ENCODE data around the gene VPS37D. TPM values are rescaled to one million over a fixed set of nuclear protein-coding genes. Genes with fewer than 3 reads are reported as not detected.
"Not testable (repeated sequence)": the region's sequence is repeated elsewhere in the genome, so short reads cannot be mapped to it uniquely, and the experiment has no call there.

Gene VPS37D
- total RNA-seq, 4 donors from 2014 or later: 3.9 to 5.6 (median 4.7) TPM

DNA sequence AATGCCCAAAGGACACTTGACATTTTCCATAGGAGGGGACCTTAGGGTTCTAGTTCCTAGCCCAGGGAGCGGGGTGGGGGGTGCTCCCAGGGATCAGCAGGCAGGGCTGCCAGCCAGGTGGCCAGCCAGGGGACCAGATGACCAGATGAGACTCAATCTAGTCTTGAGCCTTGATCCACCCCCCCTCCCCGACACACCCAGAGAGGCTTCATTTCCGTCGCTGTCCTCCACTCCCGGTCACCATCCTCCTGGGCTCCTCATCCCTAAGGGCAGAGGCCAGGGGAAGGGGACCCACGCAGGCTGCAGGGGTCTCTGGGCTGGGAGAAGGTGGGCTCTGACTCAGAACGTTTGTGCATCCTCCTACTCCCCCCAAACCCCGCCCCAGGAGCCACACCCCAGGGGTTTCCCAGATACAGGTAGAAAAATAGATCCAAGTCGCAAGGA is 50.8 kb downstream of the VPS37D start:
- Histone ChIP-seq H3K27ac (no peak overlapping the region), H3K4me3 (replicated peaks in 1 of 3) (peak overlapping the region in 1 of 3 donors; percentile 89), H3K27me3 (no peaks in the 10 kb centered on the region), H3K36me3 (no peaks in the 10 kb centered on the region), H3K9me3 (no peaks in the 10 kb centered on the region), H3K4me1 (peaks cover 12 to 29% of the 10 kb centered on the region in 2 donors)
- DNase-seq: no peak
- 50 to 59% methylated on average over 7 to 9 of the region's 9 CpGs for WGBS, 2 donors
- TF ChIP-seq, protein P1, sequence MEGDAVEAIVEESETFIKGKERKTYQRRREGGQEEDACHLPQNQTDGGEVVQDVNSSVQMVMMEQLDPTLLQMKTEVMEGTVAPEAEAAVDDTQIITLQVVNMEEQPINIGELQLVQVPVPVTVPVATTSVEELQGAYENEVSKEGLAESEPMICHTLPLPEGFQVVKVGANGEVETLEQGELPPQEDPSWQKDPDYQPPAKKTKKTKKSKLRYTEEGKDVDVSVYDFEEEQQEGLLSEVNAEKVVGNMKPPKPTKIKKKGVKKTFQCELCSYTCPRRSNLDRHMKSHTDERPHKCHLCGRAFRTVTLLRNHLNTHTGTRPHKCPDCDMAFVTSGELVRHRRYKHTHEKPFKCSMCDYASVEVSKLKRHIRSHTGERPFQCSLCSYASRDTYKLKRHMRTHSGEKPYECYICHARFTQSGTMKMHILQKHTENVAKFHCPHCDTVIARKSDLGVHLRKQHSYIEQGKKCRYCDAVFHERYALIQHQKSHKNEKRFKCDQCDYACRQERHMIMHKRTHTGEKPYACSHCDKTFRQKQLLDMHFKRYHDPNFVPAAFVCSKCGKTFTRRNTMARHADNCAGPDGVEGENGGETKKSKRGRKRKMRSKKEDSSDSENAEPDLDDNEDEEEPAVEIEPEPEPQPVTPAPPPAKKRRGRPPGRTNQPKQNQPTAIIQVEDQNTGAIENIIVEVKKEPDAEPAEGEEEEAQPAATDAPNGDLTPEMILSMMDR (IDR thresholded peaks at IDR 0.05): no peak
- TF ChIP-seq POLR2A (IDR thresholded peaks at IDR 0.05): no peak
- intact Hi-C loops (cut with DNase I): no loop called here

DNA sequence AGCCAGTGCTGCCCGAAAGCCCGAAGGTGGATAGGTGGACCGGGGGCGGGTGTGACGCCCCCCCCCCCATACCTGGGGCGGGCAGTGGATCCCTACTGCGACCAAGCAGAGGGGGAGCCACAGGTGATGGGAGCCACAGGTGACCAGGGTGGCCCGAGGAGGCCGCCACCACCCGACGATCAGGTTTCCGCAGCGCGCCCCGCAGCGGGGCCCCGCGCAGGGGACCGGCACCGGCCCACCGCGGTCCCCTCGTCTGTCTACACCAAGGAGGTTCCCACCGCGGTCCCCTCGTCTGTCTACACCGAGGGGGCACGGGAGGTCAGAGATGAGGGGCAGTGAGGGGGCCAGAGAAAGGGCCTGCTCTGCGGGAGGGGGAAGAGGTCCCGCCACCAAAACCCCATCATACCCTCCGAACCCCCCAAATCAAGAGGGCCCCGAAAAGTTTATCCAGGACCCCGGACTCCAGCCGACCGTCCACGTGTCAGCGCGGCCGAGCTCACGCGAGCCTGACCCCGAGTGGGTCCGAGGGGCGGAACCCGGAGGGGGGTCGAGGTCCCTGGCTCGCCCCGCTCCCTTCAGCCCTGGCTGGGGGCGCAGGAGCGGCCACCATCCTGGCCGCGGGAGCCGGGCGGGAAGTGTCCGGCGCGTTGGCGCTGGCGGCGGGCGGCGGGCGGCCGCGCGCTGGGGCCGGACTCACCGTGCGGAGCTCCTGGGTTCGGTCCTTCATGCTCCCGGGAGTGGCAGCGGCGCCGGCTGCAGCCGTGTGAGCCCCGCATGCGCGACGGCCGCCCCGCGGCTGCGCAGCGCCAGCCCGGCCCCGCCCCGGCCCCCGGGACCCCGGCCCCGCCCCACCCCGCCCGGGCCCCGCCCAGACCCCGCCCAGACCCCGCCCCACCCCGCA is 51.5 kb downstream of the VPS37D start, which contains the start of gene STX1A:
Gene STX1A, minus strand, starts transcription at position 765 of the 901 bp plus-strand sequence. Its CDS starts 38 bp downstream, at position 727.
- 0 to 4% methylated on average over 6 to 40 of the region's 96 CpGs for WGBS, 2 donors
- H3K4me1 ChIP-seq: peaks cover 12 to 29% of the 10 kb centered on the region in 2 donors
- H3K36me3 ChIP-seq: no peaks in the 10 kb centered on the region
- peak; percentile 70 to 71 for DNase-seq
- no peaks in the 10 kb centered on the region for H3K9me3 ChIP-seq
- TF ChIP-seq POLR2A (IDR thresholded peaks at IDR 0.05): peak in 1 of 2 donors; percentile 68
- TF ChIP-seq, protein P1 (IDR thresholded peaks at IDR 0.05): no peak
- H3K27ac ChIP-seq: no peak within 1 kb of the TSS
- intact Hi-C loops (cut with DNase I): no loop called here
- H3K27me3 ChIP-seq: no peaks in the 10 kb centered on the region
- H3K4me3 ChIP-seq (replicated peaks in 1 of 3): peak within 1 kb of the TSS; percentile 47 to 89 (median 88)

DNA sequence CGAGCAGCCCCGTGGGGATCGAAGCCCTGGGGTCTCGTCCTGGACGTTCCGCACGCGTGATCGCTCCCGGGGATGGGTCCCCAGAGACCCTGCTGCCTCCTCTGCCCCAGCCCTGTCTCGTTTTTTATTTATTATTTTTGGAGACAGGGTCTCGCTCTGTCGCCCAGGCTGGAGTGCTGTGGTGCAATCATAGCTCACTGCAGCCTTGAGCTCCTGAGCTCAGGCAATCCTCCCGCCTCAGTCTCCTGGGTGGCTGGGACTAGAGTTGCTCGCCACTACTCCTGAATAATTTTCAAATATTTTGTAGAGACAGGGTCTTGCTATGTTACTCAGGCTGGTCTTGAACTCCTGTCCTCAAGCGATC is 52.2 kb downstream of the VPS37D start:
- H3K27me3 ChIP-seq: no peaks in the 10 kb centered on the region
- 15 to 26% methylated on average over 6 to 10 of the region's 16 CpGs for WGBS, 2 donors
- no peak for TF ChIP-seq POLR2A (IDR thresholded peaks at IDR 0.05)
- TF ChIP-seq, protein P1 (IDR thresholded peaks at IDR 0.05): no peak
- H3K36me3 ChIP-seq: no peaks in the 10 kb centered on the region
- peak; percentile 44 to 47 for DNase-seq
- no peaks in the 10 kb centered on the region for H3K9me3 ChIP-seq
- no peak overlapping the region for H3K27ac ChIP-seq
- intact Hi-C loops (cut with DNase I): no loop called here
- peak overlapping the region in 1 of 3 donors; percentile 19 for H3K4me3 ChIP-seq (replicated peaks in 1 of 3)
- H3K4me1 ChIP-seq: peaks cover 12 to 29% of the 10 kb centered on the region in 2 donors

DNA sequence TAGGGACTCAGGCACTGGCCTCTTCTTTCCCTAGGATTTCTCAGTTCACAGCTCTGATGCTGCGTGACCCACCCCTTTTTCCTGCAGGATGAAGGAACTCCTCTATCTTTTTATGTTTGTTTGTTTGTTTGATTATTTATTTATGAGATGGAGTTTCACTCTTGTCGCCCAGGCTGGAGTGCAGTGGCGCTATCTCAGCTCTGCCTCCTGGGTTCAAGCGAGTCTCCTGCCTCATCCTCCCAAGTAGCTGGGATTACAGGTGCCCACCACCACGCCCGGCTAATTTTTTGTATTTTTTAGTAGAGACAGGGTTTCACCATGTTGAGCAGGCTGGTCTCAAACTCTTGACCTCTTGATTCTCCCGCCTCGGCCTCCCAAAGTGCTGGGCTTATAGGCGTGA is 52.8 kb downstream of the VPS37D start:
- H3K4me1 ChIP-seq: peaks cover 12 to 29% of the 10 kb centered on the region in 2 donors
- H3K36me3 ChIP-seq; H3K27me3 ChIP-seq; H3K9me3 ChIP-seq; intact Hi-C loops (cut with DNase I); DNase-seq; H3K27ac ChIP-seq; H3K4me3 ChIP-seq (replicated peaks in 1 of 3): not testable (repeated sequence)
- WGBS, 2 donors: 95 to 96% methylated on average over 9 of the region's 9 CpGs

GRCh38 chr7:73721377-73721817 is 53.8 kb downstream of the VPS37D start:
- H3K4me3 ChIP-seq (replicated peaks in 1 of 3): no peak overlapping the region
- TF ChIP-seq, protein P1 (IDR thresholded peaks at IDR 0.05): peak in 2 of 6 experiments; percentile 8 to 15
- no peak for TF ChIP-seq POLR2A (IDR thresholded peaks at IDR 0.05)
- DNase-seq: peak; percentile 95 to 96
- H3K36me3 ChIP-seq: no peaks in the 10 kb centered on the region
- WGBS, 2 donors: 21 to 57% methylated on average over 2 to 3 of the region's 3 CpGs
- intact Hi-C loops (cut with DNase I): no loop called here
- H3K9me3 ChIP-seq: no peaks in the 10 kb centered on the region
- H3K4me1 ChIP-seq: peaks cover 12 to 29% of the 10 kb centered on the region in 2 donors
- H3K27me3 ChIP-seq: no peaks in the 10 kb centered on the region
- H3K27ac ChIP-seq: peak overlapping the region in 2 of 3 donors; percentile 17 to 24

MicroRNA genes within 50 kb of the gene (microRNA counts, 767-probe panel; counts per million panel counts)
- microRNA hsa-miR-4284: 0 counts per million in 2 donors

Small RNAs within 50 kb of the gene (microRNA-seq; reads per million reads assigned to microRNA genes)
- not detected for gene MIR4284

Small RNAs within 50 kb of the gene (small RNA-seq; reads per million reads assigned to genes)
- not detected for gene MIR4284

Other genes starting within 250 kb of the VPS37D start
- 1 to 10 TPM; 1.2 to 4.6 (median 1.9) TPM for gene FZD9, start 234.1 kb upstream of the VPS37D start, total RNA-seq
- gene BAZ1B, start 145.5 kb upstream of the VPS37D start, total RNA-seq: 10 to 100 TPM; 52.8 to 69.0 (median 55.1) TPM
- 10 to 100 TPM; 52.5 to 83.1 (median 74.4) TPM for gene BCL7B, start 110.1 kb upstream of the VPS37D start, total RNA-seq
- 10 to 100 TPM; 50.4 to 89.9 (median 73.3) TPM for gene TBL2, start 89.3 kb upstream of the VPS37D start, total RNA-seq
- gene MLXIPL, start 43.3 kb upstream of the VPS37D start, total RNA-seq: 10 to 100 TPM in 1 of 4 donors, 1 to 10 TPM in 3; 3.7 to 39.5 (median 8.7) TPM
- 10 to 100 TPM in 3 of 4 donors, 1 to 10 TPM in 1; 9.0 to 19.1 (median 14.8) TPM for gene DNAJC30, start 15.6 kb downstream of the VPS37D start, total RNA-seq
- gene BUD23, start 15.8 kb downstream of the VPS37D start, total RNA-seq: 10 to 100 TPM; 58.3 to 78.0 (median 64.9) TPM
- 1 to 10 TPM; 4.4 to 9.5 (median 7.2) TPM for gene STX1A, start 51.8 kb downstream of the VPS37D start, total RNA-seq
- 10 to 100 TPM; 39.5 to 75.8 (median 67.1) TPM for gene ABHD11, start 71.0 kb downstream of the VPS37D start, total RNA-seq
- gene CLDN3, start 102.4 kb downstream of the VPS37D start, total RNA-seq: 100 to 1,000 TPM; 249 to 330 (median 288) TPM
- gene CLDN4, start 163.2 kb downstream of the VPS37D start, total RNA-seq: 100 to 1,000 TPM; 178 to 301 (median 196) TPM
- 10 to 100 TPM in 2 of 4 donors, 1 to 10 TPM in 2; 3.8 to 16.3 (median 9.6) TPM for gene METTL27, start 174.7 kb downstream of the VPS37D start, total RNA-seq
- gene TMEM270, start 193.3 kb downstream of the VPS37D start, total RNA-seq: not detected